ENCODE data around the gene SLC45A2.

Gene SLC45A2

GRCh38 chr5:33995865-33996264, 11.4 kb upstream of the SLC45A2 start:
- H3K9me3 ChIP-seq (ENCODE audit: control insufficient read depth, low read length), result no peaks in the 10 kb centered on the region
- H3K27ac ChIP-seq (ENCODE audit: insufficient read depth, low read depth, low read length, poor library complexity, severe bottlenecking), result no peak overlapping the region
- H3K4me1 ChIP-seq (ENCODE audit: control insufficient read depth, insufficient read depth, low read length), result no peaks in the 10 kb centered on the region
- peaks cover 4% of the 10 kb centered on the region for H3K36me3 ChIP-seq (ENCODE audit: control insufficient read depth, insufficient read depth, low read length)
- no peaks in the 10 kb centered on the region for H3K27me3 ChIP-seq (ENCODE audit: control insufficient read depth, insufficient read depth, low read length, poor library complexity, severe bottlenecking)
- 84 to 91% methylated on average over 2 of the region's 2 CpGs for WGBS, 2 experiments
- H3K4me3 ChIP-seq (ENCODE audit: insufficient read depth, low read depth, low read length), result no peak overlapping the region

DNA sequence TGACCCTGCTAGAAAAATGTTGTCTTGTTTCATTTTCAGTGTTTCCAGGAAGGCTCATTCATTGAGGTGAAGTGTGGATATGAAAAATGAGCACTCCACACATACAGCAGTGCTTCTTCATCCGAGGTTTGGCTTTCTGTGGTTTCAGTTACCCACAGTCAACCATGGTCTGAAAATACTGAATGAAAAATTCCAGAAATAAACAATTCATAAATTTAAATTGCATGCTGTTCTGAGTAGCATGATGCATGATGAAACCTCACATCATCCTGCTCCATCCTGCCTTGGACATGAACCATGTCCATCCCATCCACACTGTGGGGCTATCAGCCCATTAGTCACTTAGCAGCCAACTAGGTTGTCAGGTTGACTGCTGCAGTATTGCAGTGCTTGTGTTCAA, 10.4 kb upstream of the SLC45A2 start:
- Histone ChIP-seq H3K27ac (ENCODE audit: insufficient read depth, low read depth, low read length, poor library complexity, severe bottlenecking) (no peak overlapping the region), H3K36me3 (ENCODE audit: control insufficient read depth, insufficient read depth, low read length) (peaks cover 4% of the 10 kb centered on the region), H3K9me3 (ENCODE audit: control insufficient read depth, low read length) (no peaks in the 10 kb centered on the region), H3K4me3 (ENCODE audit: insufficient read depth, low read depth, low read length) (no peak overlapping the region), H3K27me3 (ENCODE audit: control insufficient read depth, insufficient read depth, low read length, poor library complexity, severe bottlenecking) (no peaks in the 10 kb centered on the region), H3K4me1 (ENCODE audit: control insufficient read depth, insufficient read depth, low read length) (no peaks in the 10 kb centered on the region)
- 94 to 100% methylated on average over 1 of the region's 1 CpG for WGBS, 2 experiments

DNA sequence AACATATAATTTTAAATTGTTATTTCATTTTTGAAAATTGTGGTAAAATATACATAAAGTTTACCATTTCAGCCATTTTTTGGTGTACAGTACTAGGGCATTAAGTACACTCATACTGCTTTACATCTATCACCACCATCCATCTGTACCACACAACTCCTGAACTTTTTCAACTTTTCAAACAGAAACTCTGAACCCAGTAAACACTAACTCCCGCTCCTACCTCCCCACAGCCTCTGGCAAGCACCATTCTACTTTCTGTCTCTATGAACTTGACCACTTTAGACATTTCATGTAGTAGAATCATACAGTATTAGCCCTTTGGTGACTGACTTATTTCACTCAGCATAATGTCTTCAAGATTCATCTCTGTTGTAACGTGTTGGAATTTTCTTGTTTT, 8.4 kb upstream of the SLC45A2 start:
- Histone ChIP-seq H3K27ac (ENCODE audit: insufficient read depth, low read depth, low read length, poor library complexity, severe bottlenecking) (no peak overlapping the region), H3K4me3 (ENCODE audit: insufficient read depth, low read depth, low read length) (no peak overlapping the region), H3K4me1 (ENCODE audit: control insufficient read depth, insufficient read depth, low read length) (no peaks in the 10 kb centered on the region), H3K27me3 (ENCODE audit: control insufficient read depth, insufficient read depth, low read length, poor library complexity, severe bottlenecking) (no peaks in the 10 kb centered on the region), H3K36me3 (ENCODE audit: control insufficient read depth, insufficient read depth, low read length) (peaks cover 11% of the 10 kb centered on the region), H3K9me3 (ENCODE audit: control insufficient read depth, low read length) (no peaks in the 10 kb centered on the region)
- WGBS, 2 experiments, result 98 to 100% methylated on average over 2 of the region's 2 CpGs

DNA sequence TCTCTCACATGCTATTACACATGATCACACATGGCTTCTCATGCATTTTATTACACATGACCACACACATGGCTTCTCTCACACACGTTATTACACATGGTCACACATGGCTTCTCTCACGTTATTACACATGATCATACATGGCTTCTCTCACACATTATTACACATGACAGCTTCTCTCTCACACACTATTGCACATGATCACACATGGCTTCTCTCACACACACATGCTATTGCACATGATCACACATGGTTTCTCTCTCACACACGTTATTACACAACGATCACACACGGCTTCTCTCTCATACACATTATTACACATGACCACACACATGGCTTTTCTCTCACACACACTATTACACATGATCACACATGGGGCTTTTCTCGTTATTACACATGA, 954 bp upstream of the SLC45A2 start:
- Histone ChIP-seq H3K27me3 (ENCODE audit: control insufficient read depth, insufficient read depth, low read length, poor library complexity, severe bottlenecking) (no peaks in the 10 kb centered on the region), H3K9me3 (ENCODE audit: control insufficient read depth, low read length) (no peaks in the 10 kb centered on the region), H3K4me1 (ENCODE audit: control insufficient read depth, insufficient read depth, low read length) (no peaks in the 10 kb centered on the region), H3K4me3 (ENCODE audit: insufficient read depth, low read depth, low read length) (no peak overlapping the region), H3K36me3 (ENCODE audit: control insufficient read depth, insufficient read depth, low read length) (peaks cover 13% of the 10 kb centered on the region), H3K27ac (ENCODE audit: insufficient read depth, low read depth, low read length, poor library complexity, severe bottlenecking) (no peak overlapping the region)
- WGBS, 2 experiments, result 93 to 95% methylated on average over 6 of the region's 6 CpGs

DNA sequence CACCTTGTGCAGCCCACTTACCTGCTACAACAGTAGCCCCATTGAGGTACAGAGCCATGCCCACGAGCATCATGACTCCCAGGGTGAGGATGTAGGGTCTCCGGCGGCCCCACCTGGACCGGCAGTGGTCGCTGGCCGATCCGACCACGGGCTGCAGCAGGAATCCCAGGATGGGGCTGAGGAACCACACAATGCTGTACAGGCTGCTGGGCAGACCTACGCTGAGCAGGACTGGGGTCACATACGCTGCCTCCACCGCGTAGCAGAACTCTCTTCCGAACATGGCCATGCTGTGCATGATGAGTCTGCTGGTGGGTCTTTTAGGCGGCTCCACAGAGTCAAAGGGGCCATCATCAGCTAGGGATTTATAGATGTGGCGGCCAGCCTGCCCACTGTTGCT, 315 bp downstream of the SLC45A2 start:
- no peaks in the 10 kb centered on the region for H3K9me3 ChIP-seq (ENCODE audit: control insufficient read depth, low read length)
- WGBS, 2 experiments, result 95 to 96% methylated on average over 15 of the region's 15 CpGs
- H3K36me3 ChIP-seq (ENCODE audit: control insufficient read depth, insufficient read depth, low read length), result peaks cover 13% of the 10 kb centered on the region
- H3K4me1 ChIP-seq (ENCODE audit: control insufficient read depth, insufficient read depth, low read length), result no peaks in the 10 kb centered on the region
- H3K4me3 ChIP-seq (ENCODE audit: insufficient read depth, low read depth, low read length), result no peak overlapping the region
- H3K27me3 ChIP-seq (ENCODE audit: control insufficient read depth, insufficient read depth, low read length, poor library complexity, severe bottlenecking), result no peaks in the 10 kb centered on the region
- no peak overlapping the region for H3K27ac ChIP-seq (ENCODE audit: insufficient read depth, low read depth, low read length, poor library complexity, severe bottlenecking)

GRCh38 chr5:33981408-33982162, 2.9 kb downstream of the SLC45A2 start:
- H3K4me3 ChIP-seq (ENCODE audit: insufficient read depth, low read depth, low read length), result no peak overlapping the region

GRCh38 chr5:33980030-33980429, 4.5 kb downstream of the SLC45A2 start:
- Histone ChIP-seq H3K27ac (ENCODE audit: insufficient read depth, low read depth, low read length, poor library complexity, severe bottlenecking) (no peak overlapping the region), H3K36me3 (ENCODE audit: control insufficient read depth, insufficient read depth, low read length) (no peaks in the 10 kb centered on the region), H3K27me3 (ENCODE audit: control insufficient read depth, insufficient read depth, low read length, poor library complexity, severe bottlenecking) (no peaks in the 10 kb centered on the region), H3K4me3 (ENCODE audit: insufficient read depth, low read depth, low read length) (no peak overlapping the region), H3K4me1 (ENCODE audit: control insufficient read depth, insufficient read depth, low read length) (peaks cover 6% of the 10 kb centered on the region), H3K9me3 (ENCODE audit: control insufficient read depth, low read length) (no peaks in the 10 kb centered on the region)
- 94 to 98% methylated on average over 3 of the region's 3 CpGs for WGBS, 2 experiments

More at GRCh38 chr5:33981408-33982162, 2.9 kb downstream of the SLC45A2 start:
- no peaks in the 10 kb centered on the region for H3K9me3 ChIP-seq (ENCODE audit: control insufficient read depth, low read length)
- no peaks in the 10 kb centered on the region for H3K27me3 ChIP-seq (ENCODE audit: control insufficient read depth, insufficient read depth, low read length, poor library complexity, severe bottlenecking)
- 91% methylated on average over 7 to 8 of the region's 8 CpGs for WGBS, 2 experiments
- no peaks in the 10 kb centered on the region for H3K4me1 ChIP-seq (ENCODE audit: control insufficient read depth, insufficient read depth, low read length)
- no peak overlapping the region for H3K27ac ChIP-seq (ENCODE audit: insufficient read depth, low read depth, low read length, poor library complexity, severe bottlenecking)
- no peaks in the 10 kb centered on the region for H3K36me3 ChIP-seq (ENCODE audit: control insufficient read depth, insufficient read depth, low read length)

- 79 to 85% methylated on average over 1 of the region's 1 CpG for WGBS, 2 experiments
- H3K4me3 ChIP-seq (ENCODE audit: insufficient read depth, low read depth, low read length), result no peak overlapping the region
- peaks cover 6% of the 10 kb centered on the region for H3K4me1 ChIP-seq (ENCODE audit: control insufficient read depth, insufficient read depth, low read length)
- no peaks in the 10 kb centered on the region for H3K27me3 ChIP-seq (ENCODE audit: control insufficient read depth, insufficient read depth, low read length, poor library complexity, severe bottlenecking)
- no peak overlapping the region for H3K27ac ChIP-seq (ENCODE audit: insufficient read depth, low read depth, low read length, poor library complexity, severe bottlenecking)
- H3K9me3 ChIP-seq (ENCODE audit: control insufficient read depth, low read length), result no peaks in the 10 kb centered on the region
- H3K36me3 ChIP-seq (ENCODE audit: control insufficient read depth, insufficient read depth, low read length), result no peaks in the 10 kb centered on the region
These were observed 6.2 kb downstream of the SLC45A2 start for GRCh38 chr5:33978306-33978705.

DNA sequence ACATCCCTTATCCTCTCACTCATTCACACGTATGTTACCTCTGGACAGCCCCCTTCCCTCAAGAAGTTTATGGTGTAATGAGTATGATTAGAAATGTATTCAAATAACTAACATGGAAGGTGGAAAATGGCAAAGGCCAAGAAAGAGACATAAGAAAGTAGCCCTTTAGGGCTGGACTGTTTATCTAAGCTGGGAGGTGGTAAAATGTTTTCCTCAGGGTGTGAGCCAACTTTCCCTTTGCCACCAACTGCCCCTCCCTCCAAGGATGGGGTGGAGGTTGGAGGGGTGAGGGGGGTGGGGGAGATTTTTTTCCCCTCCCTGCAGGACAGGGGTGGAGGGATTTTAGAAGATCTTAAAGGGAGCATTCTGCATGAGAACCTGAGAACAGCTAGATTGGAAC, 8.2 kb downstream of the SLC45A2 start:
- Histone ChIP-seq H3K27me3 (ENCODE audit: control insufficient read depth, insufficient read depth, low read length, poor library complexity, severe bottlenecking) (no peaks in the 10 kb centered on the region), H3K27ac (ENCODE audit: insufficient read depth, low read depth, low read length, poor library complexity, severe bottlenecking) (no peak overlapping the region), H3K4me1 (ENCODE audit: control insufficient read depth, insufficient read depth, low read length) (peaks cover 6% of the 10 kb centered on the region), H3K4me3 (ENCODE audit: insufficient read depth, low read depth, low read length) (no peak overlapping the region), H3K9me3 (ENCODE audit: control insufficient read depth, low read length) (no peaks in the 10 kb centered on the region), H3K36me3 (ENCODE audit: control insufficient read depth, insufficient read depth, low read length) (no peaks in the 10 kb centered on the region)
- WGBS, 2 experiments, result no CpG with 5 or more reads among the region's 1 CpG

DNA sequence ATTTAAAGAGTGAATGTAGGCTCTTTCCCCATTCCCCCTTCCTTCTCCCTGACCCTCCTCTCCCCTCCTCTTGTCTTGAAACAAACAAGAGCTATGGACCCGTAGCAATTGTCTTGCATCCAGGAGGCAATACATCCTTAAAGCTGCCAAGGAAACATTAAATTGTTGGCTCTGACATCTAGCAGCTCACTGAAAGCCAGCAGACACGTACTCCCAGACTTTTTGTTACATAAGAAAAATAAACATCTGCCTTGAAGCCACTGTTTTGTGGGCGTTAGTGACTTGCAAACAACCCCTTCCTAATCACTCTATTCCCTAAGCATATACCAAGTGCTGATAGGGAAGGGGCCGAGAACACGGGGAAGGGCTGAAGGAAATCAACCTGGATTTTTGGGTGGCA, 8.6 kb downstream of the SLC45A2 start:
- Histone ChIP-seq H3K27ac (ENCODE audit: insufficient read depth, low read depth, low read length, poor library complexity, severe bottlenecking) (no peak overlapping the region), H3K36me3 (ENCODE audit: control insufficient read depth, insufficient read depth, low read length) (no peaks in the 10 kb centered on the region), H3K9me3 (ENCODE audit: control insufficient read depth, low read length) (no peaks in the 10 kb centered on the region), H3K27me3 (ENCODE audit: control insufficient read depth, insufficient read depth, low read length, poor library complexity, severe bottlenecking) (no peaks in the 10 kb centered on the region), H3K4me3 (ENCODE audit: insufficient read depth, low read depth, low read length) (no peak overlapping the region), H3K4me1 (ENCODE audit: control insufficient read depth, insufficient read depth, low read length) (peaks cover 6% of the 10 kb centered on the region)
- WGBS, 2 experiments, result 69 to 74% methylated on average over 5 of the region's 5 CpGs

Data from ectodermal cell (in vitro differentiated cells).